HG03097 (cell line): ENCODE measurements around the gene ERC2.
"Not testable (repeated sequence)": the region's sequence is repeated elsewhere in the genome, so short reads cannot be mapped to it uniquely, and the experiment has no call there.

ENCODE experiments used
- ATAC-seq: cut with Tn5 transposase; IDR thresholded peaks from one replicate; pipeline ENCODE4 v1.9.1; 2021; ENCODE audit not compliant: unreplicated experiment, low FRiP score

ERC2 gene

GRCh38 chr3:56025326-56025725, 442.9 kb downstream of the ERC2 start:
- no peak for ATAC-seq

- no peak for ATAC-seq
Observed at GRCh38 chr3:56023546-56023945, 444.7 kb downstream of the ERC2 start.

GRCh38 chr3:56022619-56023018, 445.6 kb downstream of the ERC2 start:
- ATAC-seq = no peak

- ATAC-seq = no peak
Observed at GRCh38 chr3:56019490-56020146, 448.6 kb downstream of the ERC2 start.

- ATAC-seq = not testable (repeated sequence)
Observed at GRCh38 chr3:56015374-56015773, 452.9 kb downstream of the ERC2 start.

- no peak for ATAC-seq
Observed at GRCh38 chr3:56012721-56013120, 455.5 kb downstream of the ERC2 start.

- no peak for ATAC-seq
Observed at GRCh38 chr3:56005196-56005805, 463.0 kb downstream of the ERC2 start.

- no peak for ATAC-seq
Observed at GRCh38 chr3:56003129-56003528, 465.1 kb downstream of the ERC2 start.

- no peak for ATAC-seq
Observed at GRCh38 chr3:56001991-56002390, 466.3 kb downstream of the ERC2 start.

- ATAC-seq = no peak
Observed at GRCh38 chr3:56001537-56001936, 466.7 kb downstream of the ERC2 start.

GRCh38 chr3:55989366-55989765, 478.9 kb downstream of the ERC2 start:
- ATAC-seq = no peak

- ATAC-seq = no peak
Observed at GRCh38 chr3:55988905-55989304, 479.4 kb downstream of the ERC2 start.

- ATAC-seq = no peak
Observed at GRCh38 chr3:55984626-55985025, 483.6 kb downstream of the ERC2 start.

- ATAC-seq = no peak
Observed at GRCh38 chr3:55978953-55979352, 489.3 kb downstream of the ERC2 start.

- ATAC-seq = no peak
Observed at GRCh38 chr3:55974421-55975165, 493.7 kb downstream of the ERC2 start.

- no peak for ATAC-seq
Observed at GRCh38 chr3:55969634-55970033, 498.6 kb downstream of the ERC2 start.

- no peak for ATAC-seq
Observed at GRCh38 chr3:55968331-55968730, 499.9 kb downstream of the ERC2 start.

GRCh38 chr3:55966566-55966965, 501.7 kb downstream of the ERC2 start:
- ATAC-seq = no peak

GRCh38 chr3:55965776-55966175, 502.5 kb downstream of the ERC2 start:
- no peak for ATAC-seq

GRCh38 chr3:55964491-55964985, 503.7 kb downstream of the ERC2 start:
- no peak for ATAC-seq

GRCh38 chr3:55963601-55964000, 504.7 kb downstream of the ERC2 start:
- ATAC-seq = no peak
